GM23248 (cell line): ENCODE data around the gene GATA5. TPM values are rescaled to one million over a fixed set of nuclear protein-coding genes. Genes with fewer than 3 reads are reported as not detected.
A peak's percentile ranks its signal among the peaks of the same experiment; 100 is the strongest.

Experiments used
- DNase-seq: peaks from one replicate; pipeline ENCODE4 v3.0.0-alpha.2; 2015
- H2AFZ ChIP-seq: fragments of 200-600 bp; sonication (generic); 2 replicates; pipeline ENCODE4 v1.6.1; 2016; ENCODE audit warnings: antibody characterized with exemption
- H3F3A ChIP-seq: fragments of 200-600 bp; sonication (generic); 2 replicates; pipeline ENCODE4 v1.6.1; 2016; ENCODE audit warnings: mild to moderate bottlenecking, antibody characterized with exemption, mixed run types; ENCODE audit not compliant: insufficient read depth
- H3K27ac ChIP-seq: fragments of 200-600 bp; sonication (generic); 2 replicates; pipeline ENCODE4 v1.5.1; 2016; ENCODE audit warnings: mild to moderate bottlenecking
- H3K27me3 ChIP-seq: fragments of 200-600 bp; sonication (generic); replicated peaks from 2 replicates; pipeline ENCODE4 v1.6.1; 2016; ENCODE audit warnings: mild to moderate bottlenecking; ENCODE audit not compliant: insufficient read depth
- H3K36me3 ChIP-seq: fragments of 200-600 bp; sonication (generic); 2 replicates; pipeline ENCODE4 v1.6.1; 2016; ENCODE audit warnings: low read depth, mild to moderate bottlenecking
- H3K4me1 ChIP-seq: fragments of 200-600 bp; sonication (generic); 2 replicates; pipeline ENCODE4 v1.6.1; 2016; ENCODE audit warnings: mild to moderate bottlenecking; ENCODE audit not compliant: insufficient read depth
- H3K4me2 ChIP-seq: fragments of 200-600 bp; sonication (generic); one replicate; pipeline ENCODE4 v1.6.1; 2016; ENCODE audit warnings: mild to moderate bottlenecking; ENCODE audit not compliant: unreplicated experiment
- H3K4me3 ChIP-seq: fragments of 200-600 bp; sonication (generic); 2 replicates; pipeline ENCODE4 v1.5.1; 2016; ENCODE audit warnings: mild to moderate bottlenecking
- H3K79me2 ChIP-seq: fragments of 200-600 bp; sonication (generic); 2 replicates; pipeline ENCODE4 v1.6.1; 2016; ENCODE audit warnings: mild to moderate bottlenecking; ENCODE audit not compliant: insufficient read depth
- H3K9ac ChIP-seq: fragments of 200-600 bp; sonication (generic); 2 replicates; pipeline ENCODE4 v1.6.1; 2016; ENCODE audit warnings: mild to moderate bottlenecking
- H3K9me2 ChIP-seq: fragments of 200-600 bp; sonication (generic); 2 replicates; pipeline ENCODE4 v1.6.1; 2016; ENCODE audit warnings: mixed run types, mild to moderate bottlenecking, moderate library complexity; ENCODE audit not compliant: insufficient read depth
- H3K9me3 ChIP-seq: fragments of 200-600 bp; sonication (generic); one replicate; pipeline ENCODE4 v1.6.1; 2017; ENCODE audit warnings: low read depth
- H4K20me1 ChIP-seq: fragments of 200-600 bp; sonication (generic); 2 replicates; pipeline ENCODE4 v1.6.0; 2016; ENCODE audit not compliant: insufficient read depth
- EZH2 ChIP-seq: fragments of 200-600 bp; sonication (generic); IDR thresholded peaks from 2 replicates; pipeline ENCODE4 v1.6.1; 2018; ENCODE audit warnings: antibody characterized with exemption, mild to moderate bottlenecking; ENCODE audit not compliant: insufficient read depth, poor library complexity, severe bottlenecking
- EZH2phosphoT487 ChIP-seq: fragments of 200-600 bp; sonication (generic); IDR thresholded peaks from 2 replicates; pipeline ENCODE4 v1.6.1; 2018; ENCODE audit warnings: antibody characterized with exemption, moderate library complexity, mild to moderate bottlenecking, low read depth; ENCODE audit not compliant: insufficient read depth
- WGBS, 2 experiments: methylation state at CpG; one replicate each; pipeline ENCODE4 v1.1.6; 2015 to 2017; ENCODE audit warnings: low lambda C conversion rate in 2 of 2, low coverage in 1 of 2; ENCODE audit errors: missing lambda C conversion rate in 2 of 2; 5-methylcytosine and 5-hydroxymethylcytosine counted together
- in situ Hi-C: fragments of 300-500 bp; cut with MboI; formaldehyde crosslinking; loops from 2 replicates; pipeline ENCODE4 v1.15.0; 2020
- polyA plus RNA-seq: library from polyadenylated mRNA; unstranded; fragments of >200 nt; fragmentation: Nextera tagmentation; extraction: Ambion mirVana; gene quantifications from 2 replicates; pipeline ENCODE4 v1.2.1, GENCODE V29; 2016
- total RNA-seq: library from RNA; depleted of rRNA; stranded (reverse); fragments of >200 nt; shearing (Covaris generic); gene quantifications from 2 replicates; pipeline ENCODE4 v1.2.3, GENCODE V29; 2014; rRNA removed

Gene GATA5
- total RNA-seq = not detected in 2 replicates
- not detected in 2 replicates for polyA plus RNA-seq

GRCh38 chr20:62475772-62476055 is at the start of gene GATA5:
TSS of gene GATA5 (minus strand) at chr20:62475995. CDS start at chr20:62475521, 474 bp downstream.
- 0% methylated on average over 18 of the region's 37 CpGs; no CpG with 5 or more reads in 1 of the 2 experiments for WGBS, 2 experiments
- no peaks in the 10 kb centered on the region for H3K36me3 ChIP-seq
- no peaks in the 10 kb centered on the region for H3K79me2 ChIP-seq
- no peak for TF ChIP-seq EZH2
- TF ChIP-seq EZH2phosphoT487 = no peak
- DNase-seq = no peak
- H3K27me3 ChIP-seq = peaks cover 67% of the 10 kb centered on the region
- H3K9me3 ChIP-seq = no peaks in the 10 kb centered on the region
- in situ Hi-C loops = no loop called here
- no peaks in the 10 kb centered on the region for H3K4me1 ChIP-seq
- H3K9me2 ChIP-seq = no peaks in the 10 kb centered on the region
- no peaks in the 10 kb centered on the region for H3F3A ChIP-seq
- no peak within 1 kb of the TSS for H3K9ac ChIP-seq
- no peaks in the 10 kb centered on the region for H4K20me1 ChIP-seq
- H2AFZ ChIP-seq = no peak within 1 kb of the TSS
- H3K4me3 ChIP-seq = no peak within 1 kb of the TSS
- no peak within 1 kb of the TSS for H3K4me2 ChIP-seq
- no peak within 1 kb of the TSS for H3K27ac ChIP-seq

- no peak overlapping the region for H3K4me2 ChIP-seq
- H3K4me3 ChIP-seq = no peak overlapping the region
- TF ChIP-seq EZH2phosphoT487 = no peak
- no peak for TF ChIP-seq EZH2
- no peak for DNase-seq
- no peak overlapping the region for H3K27ac ChIP-seq
- no peaks in the 10 kb centered on the region for H3K9me3 ChIP-seq
- in situ Hi-C loops = no loop called here
- H3F3A ChIP-seq = no peaks in the 10 kb centered on the region
- H3K9ac ChIP-seq = no peak overlapping the region
- no peaks in the 10 kb centered on the region for H3K79me2 ChIP-seq
- no peaks in the 10 kb centered on the region for H4K20me1 ChIP-seq
- WGBS, 2 experiments = 15 to 23% methylated on average over 12 to 14 of the region's 15 CpGs
- H3K9me2 ChIP-seq = no peaks in the 10 kb centered on the region
- H3K36me3 ChIP-seq = no peaks in the 10 kb centered on the region
- peaks cover 56% of the 10 kb centered on the region for H3K27me3 ChIP-seq
- H3K4me1 ChIP-seq = no peaks in the 10 kb centered on the region
- H2AFZ ChIP-seq = no peak overlapping the region
Observed at GRCh38 chr20:62525014-62525413, 49.2 kb upstream of the GATA5 start.

- H3K4me2 ChIP-seq = no peak overlapping the region
- H4K20me1 ChIP-seq = no peaks in the 10 kb centered on the region
- H3K27me3 ChIP-seq = peaks cover 52% of the 10 kb centered on the region
- 0 to 5% methylated on average over 10 of the region's 10 CpGs for WGBS, 2 experiments
- H3K4me1 ChIP-seq = no peaks in the 10 kb centered on the region
- H3K9me3 ChIP-seq = no peaks in the 10 kb centered on the region
- no peak overlapping the region for H3K4me3 ChIP-seq
- peak; percentile 12 for DNase-seq
- no peaks in the 10 kb centered on the region for H3K9me2 ChIP-seq
- H3F3A ChIP-seq = no peaks in the 10 kb centered on the region
- H3K36me3 ChIP-seq = no peaks in the 10 kb centered on the region
- no peak overlapping the region for H3K27ac ChIP-seq
- TF ChIP-seq EZH2phosphoT487 (no peak), EZH2 (peak; percentile 40)
- no peak overlapping the region for H3K9ac ChIP-seq
- in situ Hi-C loops = loop anchor here (25.0 kb wide), 1 partner anchor 263 kb away; the partner anchor contains the start of gene MRGBP
- no peaks in the 10 kb centered on the region for H3K79me2 ChIP-seq
- no peak overlapping the region for H2AFZ ChIP-seq
Observed at GRCh38 chr20:62524505-62524911, 48.7 kb upstream of the GATA5 start.

- Histone ChIP-seq H3K27ac (no peak overlapping the region), H3F3A (no peaks in the 10 kb centered on the region), H3K4me1 (no peaks in the 10 kb centered on the region), H3K4me2 (no peak overlapping the region), H3K9me2 (no peaks in the 10 kb centered on the region), H3K79me2 (no peaks in the 10 kb centered on the region), H3K27me3 (peaks cover 47% of the 10 kb centered on the region), H3K9ac (no peak overlapping the region), H4K20me1 (no peaks in the 10 kb centered on the region), H3K4me3 (no peak overlapping the region), H3K9me3 (no peaks in the 10 kb centered on the region), H3K36me3 (no peaks in the 10 kb centered on the region), H2AFZ (no peak overlapping the region)
- in situ Hi-C loops = loop anchor here (25.0 kb wide), 1 partner anchor 264 kb away; the partner anchor contains the start of gene MRGBP
- 28 to 33% methylated on average over 25 to 26 of the region's 26 CpGs for WGBS, 2 experiments
- TF ChIP-seq EZH2 = peak; percentile 57
- no peak for TF ChIP-seq EZH2phosphoT487
- peak; percentile 32 for DNase-seq
Observed at GRCh38 chr20:62523473-62524203, 47.8 kb upstream of the GATA5 start.
